ENCODE measurements around the gene TTLL8. TPM values are rescaled to one million over a fixed set of nuclear protein-coding genes. Genes with fewer than 3 reads are reported as not detected.
"Not testable (repeated sequence)": the region's sequence is repeated elsewhere in the genome, so short reads cannot be mapped to it uniquely, and the experiment has no call there.

TTLL8 gene
- total RNA-seq, 1 experiment from 2014 or later = not detected

GRCh38 chr22:50087646-50088045 is 29.5 kb upstream of the TTLL8 start:
- DNase-seq (ENCODE audit: low spot score) (no peak), ATAC-seq (no peak)
- Mint-ChIP-seq H3K4me1 (no peaks in the 10 kb centered on the region; the same call in 1 of the 2 replicates), H3K4me3 (no peak overlapping the region), H3K27ac (no peak overlapping the region), H3K36me3 (no peaks in the 10 kb centered on the region), H3K27me3 (ENCODE audit: low read depth) (peaks cover 8% of the 10 kb centered on the region), H3K9me3 (peaks cover 16% of the 10 kb centered on the region)
- ChIA-PET POLR2A (no interaction called here), CTCF (no interaction called here)
- TF ChIP-seq ZBTB21 (CRISPR knock-in tag; IDR thresholded peaks at IDR 0.05; ENCODE audit: borderline replicate concordance) (no peak), ZNF416 (CRISPR knock-in tag; IDR thresholded peaks at IDR 0.05) (no peak)

GRCh38 chr22:50086975-50087374 is 28.9 kb upstream of the TTLL8 start:
- H3K27ac Mint-ChIP-seq; H3K4me3 Mint-ChIP-seq; H3K27me3 Mint-ChIP-seq (ENCODE audit: low read depth); POLR2A ChIA-PET; ATAC-seq; H3K4me1 Mint-ChIP-seq; DNase-seq (ENCODE audit: low spot score); H3K36me3 Mint-ChIP-seq; CTCF ChIA-PET: not testable (repeated sequence)
- peaks cover 16% of the 10 kb centered on the region for H3K9me3 Mint-ChIP-seq

GRCh38 chr22:50086526-50086925 is 28.4 kb upstream of the TTLL8 start:
- DNase-seq (ENCODE audit: low spot score) (no peak), ATAC-seq (no peak)
- TF ChIP-seq FOXP1 (CRISPR knock-in tag; IDR thresholded peaks at IDR 0.05; ENCODE audit: borderline replicate concordance) (no peak), FOXJ3 (CRISPR knock-in tag; IDR thresholded peaks at IDR 0.05; ENCODE audit: borderline replicate concordance) (no peak), ATF3 (CRISPR knock-in tag; conservative IDR thresholded peaks at IDR 0.05) (no peak), SMAD4 (CRISPR knock-in tag; IDR thresholded peaks at IDR 0.05) (no peak), NR3C1 (CRISPR knock-in tag; conservative IDR thresholded peaks at IDR 0.05; ENCODE audit: low read depth) (no peak), STAT6 (CRISPR knock-in tag; conservative IDR thresholded peaks at IDR 0.05; ENCODE audit: low read depth) (no peak), ZMAT4 (CRISPR knock-in tag; IDR thresholded peaks at IDR 0.05) (no peak), GABPB1 (CRISPR knock-in tag; IDR thresholded peaks at IDR 0.05) (no peak), PRRX2 (CRISPR knock-in tag; IDR thresholded peaks at IDR 0.05) (no peak), IRF2 (CRISPR knock-in tag; IDR thresholded peaks at IDR 0.05; ENCODE audit: borderline replicate concordance, low read depth) (no peak), JUN (CRISPR knock-in tag; IDR thresholded peaks at IDR 0.05) (no peak)
- ChIA-PET CTCF (interaction anchor here (1.3 to 3.4 kb wide), 3 partner anchors 12 to 56 kb away, joined by 5 to 16 read pairs (median 11); no protein-coding TSS in a partner anchor), POLR2A (no interaction called here)
- Mint-ChIP-seq H3K9me3 (peaks cover 16% of the 10 kb centered on the region), H3K4me1 (no peaks in the 10 kb centered on the region; the same call in 1 of the 2 replicates), H3K27me3 (ENCODE audit: low read depth) (peaks cover 8% of the 10 kb centered on the region), H3K4me3 (no peak overlapping the region), H3K27ac (no peak overlapping the region), H3K36me3 (no peaks in the 10 kb centered on the region)

GRCh38 chr22:50085211-50085972 is 27.3 kb upstream of the TTLL8 start, which contains the start of gene MLC1:
Gene MLC1, minus strand, starts transcription at chr22:50085426. Its CDS starts 524 bp downstream, at chr22:50084902.
- Mint-ChIP-seq H3K4me3 (peak within 1 kb of the TSS; percentile 22), H3K27ac (no peak within 1 kb of the TSS), H3K9me3 (peaks cover 16% of the 10 kb centered on the region), H3K36me3 (no peaks in the 10 kb centered on the region), H3K27me3 (ENCODE audit: low read depth) (peaks cover 8% of the 10 kb centered on the region; the same call in 1 of the 2 replicates), H3K4me1 (no peaks in the 10 kb centered on the region; the same call in 1 of the 2 replicates)
- POLR2A ChIA-PET = interaction anchor here (0.6 kb wide), 1 partner anchor 237 kb away, joined by 3 read pairs; no protein-coding TSS in a partner anchor
- peak; percentile 72; the same call in 1 of the 2 replicates for TF ChIP-seq ZNF263 (CRISPR knock-in tag; IDR thresholded peaks at IDR 0.05; ENCODE audit: low read depth)
- no peak for TF ChIP-seq ATF6 (CRISPR knock-in tag; IDR thresholded peaks at IDR 0.05)
- ATAC-seq (peak; percentile 55), DNase-seq (ENCODE audit: low spot score) (no peak)
- CTCF ChIA-PET = interaction anchor here (1.0 to 3.4 kb wide), 8 partner anchors 11 to 651 kb away, joined by 3 to 16 read pairs (median 4); no protein-coding TSS in a partner anchor

All from WTC11 (cell line).